Adrenal gland (tissue), 12 donors: ENCODE results near the gene NDUFAF2. TPM values are rescaled to one million over a fixed set of nuclear protein-coding genes. Genes with fewer than 3 reads are reported as not detected.

Experiments
- DNase-seq, 7 donors: peaks; one replicate each; pipeline ENCODE4 v3.0.0-alpha.2; 2019 to 2020
- H3K27ac ChIP-seq, 5 donors: fragments of 200-600 bp; sonication (generic) in 4 of 5; 1 replicate in 3 of 5; 2 replicates in 2 of 5; pipeline versions ENCODE4 v1.5.1 to v1.8.0; 2016 to 2020; ENCODE audit warnings: mild to moderate bottlenecking in 1 of 5
- H3K27me3 ChIP-seq: fragments of 200-600 bp; 2 replicates; pipeline ENCODE4 v1.8.0; 2021
- H3K36me3 ChIP-seq, 2 donors: fragments of 200-600 bp; replicated peaks in 1 of 2; 1 replicate in 1 of 2; 2 replicates in 1 of 2; pipeline versions ENCODE4 v1.5.1 to v1.8.0; 2018 to 2022
- H3K4me1 ChIP-seq, 2 donors: fragments of 200-600 bp; replicated peaks in 1 of 2; 1 replicate in 1 of 2; 2 replicates in 1 of 2; pipeline versions ENCODE4 v1.5.1 to v1.8.0; 2018 to 2021
- H3K4me3 ChIP-seq, 4 donors: fragments of 200-600 bp; sonication (generic) in 3 of 4; one replicate each; pipeline ENCODE4 v1.5.1; 2016 to 2018
- H3K9me3 ChIP-seq, 3 donors: fragments of 200-600 bp; sonication (generic) in 1 of 3; replicated peaks in 1 of 3; 1 replicate in 2 of 3; 2 replicates in 1 of 3; pipeline versions ENCODE4 v1.5.1 to v1.8.0; 2016 to 2021
- CTCF ChIP-seq, 6 experiments: fragments of 450-650 bp in 4 of 6; fragments of 200-600 bp in 2 of 6; sonication (generic) in 1 of 6; IDR thresholded peaks; 1 replicate in 5 of 6; 2 replicates in 1 of 6; pipeline versions ENCODE4 v1.5.1 to v1.8.0; 2016 to 2021; ENCODE audit warnings: antibody characterized with exemption in 6 of 6, mild to moderate bottlenecking in 2 of 6, moderate library complexity in 1 of 6
- POLR2A ChIP-seq, 2 donors: fragments of 450-650 bp; IDR thresholded peaks; one replicate each; pipeline ENCODE4 v1.6.1; 2017; ENCODE audit warnings: antibody characterized with exemption in 2 of 2, mild to moderate bottlenecking in 2 of 2, moderate library complexity in 1 of 2
- whole genome bisulfite sequencing, 4 donors: extraction: QIAGEN DNeasy Blood & Tissue Kit in 2 of 4; methylation state at CpG; one replicate each; pipeline versions ENCODE4 v1.1.5 to v1.1.7; 2013 to 2017; 5-methylcytosine and 5-hydroxymethylcytosine counted together
- intact Hi-C, 2 donors: fragments of 100-400 bp; cut with DNase I; formaldehyde crosslinking; loops; one replicate each; pipeline versions ENCODE4 v1.14.1 to v1.15.0; 2022 to 2023
- polyA plus RNA-seq, 3 donors: library from polyadenylated mRNA; stranded (reverse); fragments of 200-250 nt in 2 of 3; fragments of 350-450 nt in 1 of 3; fragmentation: Illumina TruSeq in 1 of 3; extraction: RNeasy Lipid Tissue Mini Kit (QIAGEN cat#74804) in 1 of 3; gene quantifications; one replicate each; pipeline ENCODE4 v1.2.3, GENCODE V29; 2013 to 2014
- total RNA-seq, 9 donors: library from RNA; depleted of rRNA in 4 of 9; stranded (reverse); fragments of >200 nt in 4 of 9; fragments of 120-200 nt in 1 of 9; fragmentation: NEBNext Ultra II Directional in 1 of 9; extraction: Animal tissue kit (Norgen Biotek cat#: 25700) in 1 of 9; gene quantifications; one replicate each; pipeline versions ENCODE4 v1.1.0 to v1.2.4, GENCODE V29; 2013 to 2023
- donor health status: healthy with polysubstance abuse.
- donor health status: Bipolar disorder and iron deficiency.
- donor health status: DM: yes; HTN: yes; CAD: no.
- donor health status: DM: no; HTN: no; CAD: no.
- donor health status: DM: no; HTN: no; CAD: no.
- donor health status: DM: yes; HTN: yes; CAD: no.

NDUFAF2 gene
- total and polyA plus RNA-seq, 12 donors: 12.0 to 127 (median 31.2) TPM

- no peak for DNase-seq
- 79 to 100% (median 98%) methylated on average over 1 to 2 of the region's 2 CpGs for WGBS, 4 donors
- intact Hi-C loops: no loop called here
- H3K9me3 ChIP-seq: no peaks in the 10 kb centered on the region
- H3K27ac ChIP-seq: no peak overlapping the region
- no peak overlapping the region for H3K4me3 ChIP-seq
- no peaks in the 10 kb centered on the region for H3K27me3 ChIP-seq
- no peaks in the 10 kb centered on the region for H3K36me3 ChIP-seq
- TF ChIP-seq CTCF (IDR thresholded peaks at IDR 0.05) (no peak), POLR2A (IDR thresholded peaks at IDR 0.05) (no peak)
- no peaks in the 10 kb centered on the region for H3K4me1 ChIP-seq
Observed at GRCh38 chr5:60993425-60993824, 48.4 kb downstream of the NDUFAF2 start.

- 83 to 92% (median 90%) methylated on average over 6 to 11 of the region's 11 CpGs for WGBS, 4 donors
- H3K9me3 ChIP-seq: no peaks in the 10 kb centered on the region
- H3K4me1 ChIP-seq: no peaks in the 10 kb centered on the region
- no peak overlapping the region for H3K4me3 ChIP-seq
- no peaks in the 10 kb centered on the region for H3K27me3 ChIP-seq
- H3K36me3 ChIP-seq: no peaks in the 10 kb centered on the region
- no peak for DNase-seq
- TF ChIP-seq POLR2A (IDR thresholded peaks at IDR 0.05) (no peak), CTCF (IDR thresholded peaks at IDR 0.05) (no peak)
- H3K27ac ChIP-seq: no peak overlapping the region
- intact Hi-C loops: no loop called here
Observed at GRCh38 chr5:60993875-60994571, 49.0 kb downstream of the NDUFAF2 start.

GRCh38 chr5:60996368-60996767, 51.4 kb downstream of the NDUFAF2 start:
- 79 to 85% (median 81%) methylated on average over 3 of the region's 3 CpGs for WGBS, 4 donors
- no peak for DNase-seq
- TF ChIP-seq POLR2A (IDR thresholded peaks at IDR 0.05): no peak
- TF ChIP-seq CTCF (IDR thresholded peaks at IDR 0.05): no peak
- Histone ChIP-seq H3K27me3 (no peaks in the 10 kb centered on the region), H3K36me3 (no peaks in the 10 kb centered on the region), H3K4me3 (no peak overlapping the region), H3K4me1 (no peaks in the 10 kb centered on the region), H3K27ac (no peak overlapping the region), H3K9me3 (no peaks in the 10 kb centered on the region)
- intact Hi-C loops: no loop called here

GRCh38 chr5:60997721-60998120, 52.7 kb downstream of the NDUFAF2 start:
- TF ChIP-seq CTCF (IDR thresholded peaks at IDR 0.05): no peak
- TF ChIP-seq POLR2A (IDR thresholded peaks at IDR 0.05): no peak
- H3K4me3 ChIP-seq: no peak overlapping the region
- 84 to 95% (median 93%) methylated on average over 1 of the region's 1 CpG for WGBS, 4 donors
- H3K27ac ChIP-seq: no peak overlapping the region
- intact Hi-C loops: no loop called here
- H3K36me3 ChIP-seq: no peaks in the 10 kb centered on the region
- peak in 1 of 7 donors; percentile 29 for DNase-seq
- H3K9me3 ChIP-seq: no peaks in the 10 kb centered on the region
- no peaks in the 10 kb centered on the region for H3K4me1 ChIP-seq
- H3K27me3 ChIP-seq: no peaks in the 10 kb centered on the region
